Measurements from ENCODE around the gene CREM.

CREM gene

GRCh38 chr10:35161906-35162305, 35.3 kb downstream of the CREM start:
- Histone ChIP-seq H3K4me2 (ENCODE audit: low read depth, low read length, poor library complexity, severe bottlenecking) (no peak overlapping the region), H3K9me2 (replicated peaks; ENCODE audit: insufficient read depth, low read length) (no peaks in the 10 kb centered on the region), H3K4me3 (ENCODE audit: insufficient read depth, low read length, poor library complexity, severe bottlenecking) (no peak overlapping the region), H3K27me3 (ENCODE audit: low read length) (no peaks in the 10 kb centered on the region), H3F3A (ENCODE audit: insufficient read depth) (0 out of 2 replicates have a peak, but pooled peaks cover 6% of the 10 kb centered on the region), H3K27ac (ENCODE audit: low read depth, low read length) (no peak overlapping the region), H3K9ac (ENCODE audit: low read length) (no peak overlapping the region), H3K9me3 (ENCODE audit: insufficient read depth, low read length) (no peaks in the 10 kb centered on the region), H4K20me1 (ENCODE audit: low read depth, low read length) (no peaks in the 10 kb centered on the region), H2AFZ (ENCODE audit: low read depth, low read length, severe bottlenecking) (no peak overlapping the region), H3K79me2 (ENCODE audit: insufficient read depth, low read length) (no peaks in the 10 kb centered on the region), H3K36me3 (ENCODE audit: low read length) (0 out of 2 replicates have a peak, but pooled peaks cover 6% of the 10 kb centered on the region)
- TF ChIP-seq CTCF (IDR thresholded peaks at IDR 0.05; ENCODE audit: insufficient read depth, low read length, poor library complexity, severe bottlenecking) (no peak), EZH2phosphoT487 (conservative IDR thresholded peaks at IDR 0.05; ENCODE audit: low read length) (no peak)

- Histone ChIP-seq H4K20me1 (ENCODE audit: low read depth, low read length) (no peaks in the 10 kb centered on the region), H3K36me3 (ENCODE audit: low read length) (no peaks in the 10 kb centered on the region), H3K9me3 (ENCODE audit: insufficient read depth, low read length) (no peaks in the 10 kb centered on the region), H3K9me2 (replicated peaks; ENCODE audit: insufficient read depth, low read length) (no peaks in the 10 kb centered on the region), H3K4me2 (ENCODE audit: low read depth, low read length, poor library complexity, severe bottlenecking) (no peak overlapping the region), H3K79me2 (ENCODE audit: insufficient read depth, low read length) (no peaks in the 10 kb centered on the region), H2AFZ (ENCODE audit: low read depth, low read length, severe bottlenecking) (no peak overlapping the region), H3K27ac (ENCODE audit: low read depth, low read length) (no peak overlapping the region), H3F3A (ENCODE audit: insufficient read depth) (0 out of 2 replicates have a peak, but pooled peaks cover 6% of the 10 kb centered on the region), H3K4me3 (ENCODE audit: insufficient read depth, low read length, poor library complexity, severe bottlenecking) (no peak overlapping the region), H3K27me3 (ENCODE audit: low read length) (no peaks in the 10 kb centered on the region), H3K9ac (ENCODE audit: low read length) (no peak overlapping the region)
- TF ChIP-seq CTCF (IDR thresholded peaks at IDR 0.05; ENCODE audit: insufficient read depth, low read length, poor library complexity, severe bottlenecking): no peak
- no peak for TF ChIP-seq EZH2phosphoT487 (conservative IDR thresholded peaks at IDR 0.05; ENCODE audit: low read length)
These were observed 38.5 kb downstream of the CREM start for GRCh38 chr10:35165136-35165535.

- Histone ChIP-seq H3K79me2 (ENCODE audit: insufficient read depth, low read length) (no peaks in the 10 kb centered on the region), H3K4me3 (ENCODE audit: insufficient read depth, low read length, poor library complexity, severe bottlenecking) (no peak overlapping the region), H3K36me3 (ENCODE audit: low read length) (no peaks in the 10 kb centered on the region), H3F3A (ENCODE audit: insufficient read depth) (0 out of 2 replicates have a peak, but pooled peaks cover 6% of the 10 kb centered on the region), H3K27ac (ENCODE audit: low read depth, low read length) (no peak overlapping the region), H3K9ac (ENCODE audit: low read length) (no peak overlapping the region), H4K20me1 (ENCODE audit: low read depth, low read length) (no peaks in the 10 kb centered on the region), H3K4me2 (ENCODE audit: low read depth, low read length, poor library complexity, severe bottlenecking) (no peak overlapping the region), H3K9me3 (ENCODE audit: insufficient read depth, low read length) (no peaks in the 10 kb centered on the region), H3K9me2 (replicated peaks; ENCODE audit: insufficient read depth, low read length) (no peaks in the 10 kb centered on the region), H2AFZ (ENCODE audit: low read depth, low read length, severe bottlenecking) (no peak overlapping the region), H3K27me3 (ENCODE audit: low read length) (no peaks in the 10 kb centered on the region)
- TF ChIP-seq EZH2phosphoT487 (conservative IDR thresholded peaks at IDR 0.05; ENCODE audit: low read length) (no peak), CTCF (IDR thresholded peaks at IDR 0.05; ENCODE audit: insufficient read depth, low read length, poor library complexity, severe bottlenecking) (no peak)
These were observed 39.2 kb downstream of the CREM start for GRCh38 chr10:35165811-35166210.
